ENCODE measurements around the gene ATF4. TPM values are rescaled to one million over a fixed set of nuclear protein-coding genes. Genes with fewer than 3 reads are reported as not detected.

The ATF4 gene
- total RNA-seq, 1 experiment from 2014 or later, result 488 TPM

DNA sequence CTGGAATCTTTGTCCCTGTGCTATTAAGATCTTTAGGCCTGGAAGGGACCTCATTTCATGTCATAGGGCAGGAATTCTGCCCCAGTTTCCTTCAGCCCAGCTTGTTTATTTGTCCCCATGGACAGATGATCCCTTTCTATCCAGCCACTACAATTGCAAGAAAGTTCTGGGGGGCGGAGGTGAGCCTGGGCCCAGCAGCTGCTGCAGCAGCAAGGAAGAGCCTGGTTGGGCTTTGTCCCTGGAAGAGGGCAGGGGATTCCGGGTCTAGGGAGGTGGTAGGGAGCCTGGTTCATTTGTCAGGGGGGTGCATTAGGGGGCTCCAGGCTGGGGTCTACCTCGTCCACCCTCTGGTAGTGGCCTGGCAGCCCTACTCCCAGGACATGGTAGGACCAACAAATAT lies 33.8 kb downstream of the ATF4 start:
- H3K4me1 ChIP-seq (replicated peaks; ENCODE audit: insufficient read depth), result peaks cover 6% of the 10 kb centered on the region
- H4K20me1 ChIP-seq (ENCODE audit: insufficient read depth), result no peaks in the 10 kb centered on the region
- intact Hi-C loops (cut with micrococcal nuclease; ENCODE audit: unreplicated experiment), result no loop called here
- no peak for TF ChIP-seq EZH2 (IDR thresholded peaks at IDR 0.05; ENCODE audit: low read depth)
- TF ChIP-seq, protein P1, sequence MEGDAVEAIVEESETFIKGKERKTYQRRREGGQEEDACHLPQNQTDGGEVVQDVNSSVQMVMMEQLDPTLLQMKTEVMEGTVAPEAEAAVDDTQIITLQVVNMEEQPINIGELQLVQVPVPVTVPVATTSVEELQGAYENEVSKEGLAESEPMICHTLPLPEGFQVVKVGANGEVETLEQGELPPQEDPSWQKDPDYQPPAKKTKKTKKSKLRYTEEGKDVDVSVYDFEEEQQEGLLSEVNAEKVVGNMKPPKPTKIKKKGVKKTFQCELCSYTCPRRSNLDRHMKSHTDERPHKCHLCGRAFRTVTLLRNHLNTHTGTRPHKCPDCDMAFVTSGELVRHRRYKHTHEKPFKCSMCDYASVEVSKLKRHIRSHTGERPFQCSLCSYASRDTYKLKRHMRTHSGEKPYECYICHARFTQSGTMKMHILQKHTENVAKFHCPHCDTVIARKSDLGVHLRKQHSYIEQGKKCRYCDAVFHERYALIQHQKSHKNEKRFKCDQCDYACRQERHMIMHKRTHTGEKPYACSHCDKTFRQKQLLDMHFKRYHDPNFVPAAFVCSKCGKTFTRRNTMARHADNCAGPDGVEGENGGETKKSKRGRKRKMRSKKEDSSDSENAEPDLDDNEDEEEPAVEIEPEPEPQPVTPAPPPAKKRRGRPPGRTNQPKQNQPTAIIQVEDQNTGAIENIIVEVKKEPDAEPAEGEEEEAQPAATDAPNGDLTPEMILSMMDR (conservative IDR thresholded peaks at IDR 0.05), result no peak
- no peak overlapping the region for H3K4me2 ChIP-seq
- H3K9me2 ChIP-seq (ENCODE audit: insufficient read depth), result no peaks in the 10 kb centered on the region
- CTCF ChIA-PET, result no interaction called here
- H3F3A ChIP-seq (ENCODE audit: insufficient read depth, low read depth), result peaks cover 9% of the 10 kb centered on the region; the same call in 1 of the 2 replicates
- no peaks in the 10 kb centered on the region for H3K79me2 ChIP-seq (ENCODE audit: low read depth)
- BruUV-seq (replicated peaks), result no TSS peak
- no peak overlapping the region for H2AFZ ChIP-seq
- no peak overlapping the region for H3K27ac ChIP-seq
- peaks cover 36% of the 10 kb centered on the region; the same call in 1 of the 2 replicates for H3K27me3 ChIP-seq (ENCODE audit: insufficient read depth, low read depth)
- no peak for DNase-seq
- POLR2A ChIA-PET (ENCODE audit: unreplicated experiment), result no interaction called here
- no peaks in the 10 kb centered on the region for H3K36me3 ChIP-seq (ENCODE audit: low read depth)
- no peaks in the 10 kb centered on the region for H3K9me3 ChIP-seq (ENCODE audit: insufficient read depth, low read depth)
- no peak overlapping the region for H3K4me3 ChIP-seq

DNA sequence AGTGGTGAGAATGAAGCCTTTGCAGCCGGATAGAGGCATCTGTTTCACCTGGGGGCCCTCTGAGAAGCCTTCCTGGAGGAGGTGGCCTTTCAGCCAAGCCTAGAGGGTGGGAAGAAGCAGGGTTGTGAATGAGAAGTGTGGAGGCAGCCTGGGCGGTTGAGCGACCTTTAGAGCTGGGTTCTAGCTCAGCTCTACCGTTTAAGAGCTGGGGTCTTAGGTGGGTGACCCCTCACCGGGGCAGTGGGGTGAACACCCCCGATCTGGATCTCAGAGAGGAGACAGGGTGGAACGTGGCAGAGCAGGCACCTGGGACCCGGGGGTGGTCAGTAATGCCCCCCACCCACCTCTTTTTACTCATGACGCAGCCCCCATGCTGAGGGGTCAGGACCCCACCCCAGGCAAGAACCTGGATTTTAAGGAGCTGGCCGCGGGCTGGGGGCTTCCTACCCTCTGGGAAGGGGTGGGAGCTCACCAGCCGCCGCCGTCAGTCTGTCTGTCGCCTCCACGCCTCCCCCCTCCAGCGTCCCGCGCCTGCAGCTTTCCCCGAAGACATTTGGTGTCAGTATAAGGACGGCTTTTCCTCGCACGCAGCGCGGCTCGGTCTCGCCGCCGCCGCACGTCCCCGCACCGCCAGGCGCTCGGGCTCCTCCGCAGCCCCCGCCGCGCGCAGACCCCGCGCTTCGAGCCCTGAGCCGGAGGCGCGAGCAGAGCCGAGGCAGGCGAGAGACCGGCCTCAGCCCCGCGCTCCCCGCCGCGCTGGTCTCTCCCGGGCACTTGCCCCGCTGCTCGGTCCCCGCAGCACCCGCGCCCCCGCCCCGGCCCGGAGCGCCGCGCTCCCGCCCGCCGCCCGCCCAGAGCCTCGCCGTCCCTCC lies 36.8 kb downstream of the ATF4 start:
- no peaks in the 10 kb centered on the region for H3K79me2 ChIP-seq (ENCODE audit: low read depth)
- no TSS peak for BruUV-seq (replicated peaks)
- no peak for TF ChIP-seq EZH2 (IDR thresholded peaks at IDR 0.05; ENCODE audit: low read depth)
- TF ChIP-seq, protein P1 (conservative IDR thresholded peaks at IDR 0.05), result no peak
- H3K4me3 ChIP-seq, result no peak overlapping the region
- no peak overlapping the region for H3K27ac ChIP-seq
- H3K36me3 ChIP-seq (ENCODE audit: low read depth), result no peaks in the 10 kb centered on the region
- H3K27me3 ChIP-seq (ENCODE audit: insufficient read depth, low read depth), result 0 out of 2 replicates have a peak, but pooled peaks cover 15% of the 10 kb centered on the region
- H3K4me1 ChIP-seq (replicated peaks; ENCODE audit: insufficient read depth), result peaks cover 22% of the 10 kb centered on the region
- H3K9me3 ChIP-seq (ENCODE audit: insufficient read depth, low read depth), result no peaks in the 10 kb centered on the region
- intact Hi-C loops (cut with micrococcal nuclease; ENCODE audit: unreplicated experiment), result loop anchor here (5.0 kb wide), 2 partner anchors 75 to 375 kb away; no protein-coding TSS in a partner anchor
- no peak overlapping the region for H2AFZ ChIP-seq
- no peak overlapping the region for H3K4me2 ChIP-seq
- no peaks in the 10 kb centered on the region for H3K9me2 ChIP-seq (ENCODE audit: insufficient read depth)
- POLR2A ChIA-PET (ENCODE audit: unreplicated experiment), result no interaction called here
- peaks cover 13% of the 10 kb centered on the region for H3F3A ChIP-seq (ENCODE audit: insufficient read depth, low read depth)
- peak in 1 of 2 experiments; percentile 47 for DNase-seq
- CTCF ChIA-PET, result interaction anchor here (0.6 kb wide), 1 partner anchor 466 kb away, joined by 5 read pairs; no protein-coding TSS in a partner anchor
- no peaks in the 10 kb centered on the region for H4K20me1 ChIP-seq (ENCODE audit: insufficient read depth)

DNA sequence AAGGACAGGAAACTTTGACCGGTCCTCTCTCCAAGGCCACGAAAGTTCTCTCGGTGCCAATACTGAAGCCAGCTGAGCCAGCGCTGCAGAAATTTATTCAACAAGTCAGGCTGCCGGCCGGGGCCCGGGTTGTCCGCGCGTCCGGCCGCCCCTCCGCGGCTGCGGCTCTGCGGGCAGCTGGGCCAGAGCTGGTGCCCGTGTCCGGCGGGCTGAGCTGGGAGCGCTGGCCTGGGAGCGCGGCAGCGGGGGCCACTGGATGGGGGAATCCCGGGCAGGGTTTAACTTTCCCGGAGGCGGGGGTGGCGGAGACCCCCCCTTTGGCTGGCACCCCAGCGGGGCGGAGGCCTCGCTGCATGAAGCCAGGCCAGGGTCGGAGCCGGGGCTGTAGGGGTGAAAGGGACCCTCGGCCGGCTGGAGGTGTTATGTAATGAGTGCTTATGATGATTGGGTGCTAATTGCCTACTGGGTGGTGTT lies 37.9 kb downstream of the ATF4 start:
- Histone ChIP-seq H4K20me1 (ENCODE audit: insufficient read depth) (no peaks in the 10 kb centered on the region), H3K36me3 (ENCODE audit: low read depth) (no peaks in the 10 kb centered on the region), H3K4me2 (no peak overlapping the region), H3K79me2 (ENCODE audit: low read depth) (no peaks in the 10 kb centered on the region), H3K9me2 (ENCODE audit: insufficient read depth) (no peaks in the 10 kb centered on the region), H3K4me3 (no peak overlapping the region), H2AFZ (no peak overlapping the region), H3K9me3 (ENCODE audit: insufficient read depth, low read depth) (no peaks in the 10 kb centered on the region), H3F3A (ENCODE audit: insufficient read depth, low read depth) (peaks cover 17% of the 10 kb centered on the region), H3K4me1 (replicated peaks; ENCODE audit: insufficient read depth) (peaks cover 22% of the 10 kb centered on the region), H3K27me3 (ENCODE audit: insufficient read depth, low read depth) (0 out of 2 replicates have a peak, but pooled peaks cover 10% of the 10 kb centered on the region), H3K27ac (no peak overlapping the region)
- intact Hi-C loops (cut with micrococcal nuclease; ENCODE audit: unreplicated experiment), result loop anchor here (5.0 kb wide), 2 partner anchors 74 to 374 kb away; no protein-coding TSS in a partner anchor
- no peak for TF ChIP-seq EZH2 (IDR thresholded peaks at IDR 0.05; ENCODE audit: low read depth)
- TF ChIP-seq, protein P1 (conservative IDR thresholded peaks at IDR 0.05), result no peak
- ChIA-PET POLR2A (ENCODE audit: unreplicated experiment) (no interaction called here), CTCF (no interaction called here)
- no TSS peak for BruUV-seq (replicated peaks)
- no peak for DNase-seq

All from PC-9 (cell line).